HL-60 (cell line): ENCODE results near the gene PSMD11.

Source experiments
- DNase-seq, 2 experiments: peaks; one replicate each; pipeline ENCODE4 v3.0.0-alpha.2; 2010 to 2020; ENCODE audit warnings: low read depth in 1 of 2, low spot score in 1 of 2
- H3K27ac ChIP-seq: fragments of 250-450 bp; sonication (Bioruptor Pico); replicated peaks from 2 replicates; pipeline ENCODE4 v1.5.1; 2020; ENCODE audit warnings: mild to moderate bottlenecking, moderate library complexity
- H3K27me3 ChIP-seq: fragments of 250-450 bp; sonication (Bioruptor Pico); 2 replicates; pipeline ENCODE4 v1.5.1; 2021; ENCODE audit warnings: mild to moderate bottlenecking, moderate library complexity; ENCODE audit not compliant: insufficient read depth, poor library complexity, severe bottlenecking
- H3K4me3 ChIP-seq: replicated peaks from 2 replicates; pipeline ENCODE4 v1.5.1; 2011; ENCODE audit warnings: mild to moderate bottlenecking, control low read depth, low read length; ENCODE audit not compliant: insufficient read depth
- GABPA ChIP-seq: IDR thresholded peaks from 2 replicates; pipeline ENCODE4 v1.6.1; 2012; ENCODE audit warnings: low read depth
- POLR2AphosphoS5 ChIP-seq: IDR thresholded peaks from 2 replicates; pipeline ENCODE4 v1.6.1; 2012; ENCODE audit warnings: low read depth
- SPI1 ChIP-seq: IDR thresholded peaks from 2 replicates; pipeline ENCODE4 v1.6.1; 2012; ENCODE audit warnings: low read depth, mild to moderate bottlenecking, borderline replicate concordance
- TF ChIP-seq, protein P1 (sequence below): IDR thresholded peaks from 2 replicates; pipeline ENCODE4 v1.6.1; 2012; ENCODE audit warnings: low read depth; ENCODE audit not compliant: insufficient replicate concordance
- TF ChIP-seq, protein P2 (sequence below): IDR thresholded peaks from one replicate; pipeline ENCODE4 v1.5.1; 2011; ENCODE audit warnings: low read length, control low read depth, inconsistent platforms; ENCODE audit not compliant: insufficient read depth

PSMD11 gene

DNA sequence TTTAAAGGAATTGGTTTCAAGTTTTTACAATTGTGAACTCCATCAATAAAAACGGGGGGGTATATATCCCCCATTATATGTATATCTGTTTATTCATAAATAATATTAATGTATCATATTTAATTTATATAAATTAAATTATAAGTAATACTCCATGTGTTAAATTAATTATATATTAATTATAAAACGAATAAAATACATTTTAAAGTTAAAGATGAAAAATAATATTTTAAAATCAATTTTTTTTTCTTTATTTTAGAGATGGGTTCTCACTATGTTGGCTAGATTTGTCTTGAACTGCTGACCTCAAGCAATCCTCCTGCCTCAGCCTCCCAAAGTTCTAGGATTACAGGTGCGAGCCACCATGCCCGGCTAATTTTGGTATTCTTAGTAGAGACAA is 17.4 kb upstream of the PSMD11 start:
- DNase-seq = no peak
- Histone ChIP-seq H3K27me3 (no peaks in the 10 kb centered on the region), H3K4me3 (no peak overlapping the region), H3K27ac (no peak overlapping the region)
- no peak for TF ChIP-seq POLR2AphosphoS5
- no peak for TF ChIP-seq GABPA
- no peak for TF ChIP-seq SPI1
- TF ChIP-seq, protein P1, sequence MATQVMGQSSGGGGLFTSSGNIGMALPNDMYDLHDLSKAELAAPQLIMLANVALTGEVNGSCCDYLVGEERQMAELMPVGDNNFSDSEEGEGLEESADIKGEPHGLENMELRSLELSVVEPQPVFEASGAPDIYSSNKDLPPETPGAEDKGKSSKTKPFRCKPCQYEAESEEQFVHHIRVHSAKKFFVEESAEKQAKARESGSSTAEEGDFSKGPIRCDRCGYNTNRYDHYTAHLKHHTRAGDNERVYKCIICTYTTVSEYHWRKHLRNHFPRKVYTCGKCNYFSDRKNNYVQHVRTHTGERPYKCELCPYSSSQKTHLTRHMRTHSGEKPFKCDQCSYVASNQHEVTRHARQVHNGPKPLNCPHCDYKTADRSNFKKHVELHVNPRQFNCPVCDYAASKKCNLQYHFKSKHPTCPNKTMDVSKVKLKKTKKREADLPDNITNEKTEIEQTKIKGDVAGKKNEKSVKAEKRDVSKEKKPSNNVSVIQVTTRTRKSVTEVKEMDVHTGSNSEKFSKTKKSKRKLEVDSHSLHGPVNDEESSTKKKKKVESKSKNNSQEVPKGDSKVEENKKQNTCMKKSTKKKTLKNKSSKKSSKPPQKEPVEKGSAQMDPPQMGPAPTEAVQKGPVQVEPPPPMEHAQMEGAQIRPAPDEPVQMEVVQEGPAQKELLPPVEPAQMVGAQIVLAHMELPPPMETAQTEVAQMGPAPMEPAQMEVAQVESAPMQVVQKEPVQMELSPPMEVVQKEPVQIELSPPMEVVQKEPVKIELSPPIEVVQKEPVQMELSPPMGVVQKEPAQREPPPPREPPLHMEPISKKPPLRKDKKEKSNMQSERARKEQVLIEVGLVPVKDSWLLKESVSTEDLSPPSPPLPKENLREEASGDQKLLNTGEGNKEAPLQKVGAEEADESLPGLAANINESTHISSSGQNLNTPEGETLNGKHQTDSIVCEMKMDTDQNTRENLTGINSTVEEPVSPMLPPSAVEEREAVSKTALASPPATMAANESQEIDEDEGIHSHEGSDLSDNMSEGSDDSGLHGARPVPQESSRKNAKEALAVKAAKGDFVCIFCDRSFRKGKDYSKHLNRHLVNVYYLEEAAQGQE = no peak
- TF ChIP-seq, protein P2, sequence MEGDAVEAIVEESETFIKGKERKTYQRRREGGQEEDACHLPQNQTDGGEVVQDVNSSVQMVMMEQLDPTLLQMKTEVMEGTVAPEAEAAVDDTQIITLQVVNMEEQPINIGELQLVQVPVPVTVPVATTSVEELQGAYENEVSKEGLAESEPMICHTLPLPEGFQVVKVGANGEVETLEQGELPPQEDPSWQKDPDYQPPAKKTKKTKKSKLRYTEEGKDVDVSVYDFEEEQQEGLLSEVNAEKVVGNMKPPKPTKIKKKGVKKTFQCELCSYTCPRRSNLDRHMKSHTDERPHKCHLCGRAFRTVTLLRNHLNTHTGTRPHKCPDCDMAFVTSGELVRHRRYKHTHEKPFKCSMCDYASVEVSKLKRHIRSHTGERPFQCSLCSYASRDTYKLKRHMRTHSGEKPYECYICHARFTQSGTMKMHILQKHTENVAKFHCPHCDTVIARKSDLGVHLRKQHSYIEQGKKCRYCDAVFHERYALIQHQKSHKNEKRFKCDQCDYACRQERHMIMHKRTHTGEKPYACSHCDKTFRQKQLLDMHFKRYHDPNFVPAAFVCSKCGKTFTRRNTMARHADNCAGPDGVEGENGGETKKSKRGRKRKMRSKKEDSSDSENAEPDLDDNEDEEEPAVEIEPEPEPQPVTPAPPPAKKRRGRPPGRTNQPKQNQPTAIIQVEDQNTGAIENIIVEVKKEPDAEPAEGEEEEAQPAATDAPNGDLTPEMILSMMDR = no peak

DNA sequence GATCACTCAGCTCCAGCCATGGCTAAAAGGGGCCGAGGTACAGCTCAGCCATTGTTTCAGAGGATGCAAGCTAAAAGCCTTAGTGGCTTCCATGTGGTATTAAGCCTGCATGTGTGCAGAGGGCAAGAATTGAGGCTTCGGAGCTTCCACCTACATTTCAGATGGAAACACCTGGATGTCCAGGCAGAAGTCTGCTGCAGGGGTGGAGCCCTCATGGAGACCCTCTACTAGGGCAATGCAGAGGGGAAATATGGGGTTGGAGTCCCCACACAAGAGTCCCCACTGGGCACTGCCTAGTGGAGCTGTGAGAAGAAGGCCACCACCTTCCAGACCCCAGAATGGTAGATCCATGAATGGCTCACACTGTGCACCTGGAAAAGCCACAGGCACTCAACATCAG is 14.7 kb upstream of the PSMD11 start:
- DNase-seq = no peak
- Histone ChIP-seq H3K4me3 (no peak overlapping the region), H3K27me3 (no peaks in the 10 kb centered on the region), H3K27ac (no peak overlapping the region)
- TF ChIP-seq POLR2AphosphoS5 (no peak), SPI1 (no peak), GABPA (no peak)
- TF ChIP-seq, protein P2 = no peak
- TF ChIP-seq, protein P1 = no peak

DNA sequence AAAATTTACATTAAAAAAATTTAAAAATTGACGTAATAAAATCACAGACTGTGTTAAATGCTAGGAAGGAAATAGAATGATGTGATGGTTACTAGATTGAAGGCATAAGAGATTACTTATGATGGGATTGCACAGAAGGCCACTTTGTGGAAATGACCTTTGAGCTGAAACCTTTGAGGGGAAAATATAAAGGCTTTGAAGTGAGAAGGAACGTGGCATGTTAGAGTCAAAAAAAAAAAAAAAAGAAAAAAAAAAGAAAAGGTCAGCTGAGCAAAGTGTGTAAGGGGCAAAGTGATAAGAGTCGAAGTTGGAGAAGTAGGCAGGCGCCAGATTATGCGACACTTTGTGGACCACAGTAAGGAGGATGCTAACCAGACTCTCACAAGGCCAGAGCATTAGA is 3.6 kb upstream of the PSMD11 start:
- TF ChIP-seq GABPA = no peak
- TF ChIP-seq, protein P2 = no peak
- TF ChIP-seq, protein P1 = no peak
- no peak for TF ChIP-seq SPI1
- no peak for TF ChIP-seq POLR2AphosphoS5
- no peaks in the 10 kb centered on the region for H3K27me3 ChIP-seq
- no peak overlapping the region for H3K27ac ChIP-seq
- no peak for DNase-seq
- H3K4me3 ChIP-seq = no peak overlapping the region
